Measurements from ENCODE around the gene SH3GL3. TPM values are rescaled to one million over a fixed set of nuclear protein-coding genes. Genes with fewer than 3 reads are reported as not detected.

The SH3GL3 gene
- total and polyA plus RNA-seq, 2 of the 8 experiments (the other 6 are each of a cell fraction or from before 2014, with no cell fraction given) = 14.1 to 19.1 TPM

- TF ChIP-seq RBBP5 (IDR thresholded peaks at IDR 0.05; ENCODE audit: borderline replicate concordance, low read depth, low read length) (no peak), SIRT6 (IDR thresholded peaks at IDR 0.05; ENCODE audit: low read length) (no peak), SUZ12 (IDR thresholded peaks at IDR 0.05; ENCODE audit: low read length) (no peak), POLR2AphosphoS5 (IDR thresholded peaks at IDR 0.05; ENCODE audit: low read depth, low read length) (no peak), CTBP2 (IDR thresholded peaks at IDR 0.05; ENCODE audit: borderline replicate concordance, insufficient read depth, insufficient read length, low read length) (no peak), JUN (IDR thresholded peaks at IDR 0.05; ENCODE audit: low read depth, low read length) (no peak)
Observed at GRCh38 chr15:83458381-83458780, 11.2 kb downstream of the SH3GL3 start (continued).

All from H1 (cell line).